Glutamatergic neuron (in vitro differentiated cells): Measurements from ENCODE around the gene ACP7. TPM values are rescaled to one million over a fixed set of nuclear protein-coding genes. Genes with fewer than 3 reads are reported as not detected.

Source experiments
- DNase-seq: peaks from one replicate; pipeline ENCODE4 v3.0.0; 2022
- H3K27ac Mint-ChIP-seq: one replicate; pipeline ENCODE4 v1.8.0; 2020; ENCODE audit warnings: mild to moderate bottlenecking, mixed read lengths, inconsistent platforms; ENCODE audit not compliant: unreplicated experiment
- H3K27me3 Mint-ChIP-seq: one replicate; pipeline ENCODE4 v1.8.0; 2020; ENCODE audit warnings: mild to moderate bottlenecking, moderate library complexity, mixed read lengths, inconsistent platforms; ENCODE audit not compliant: unreplicated experiment
- H3K36me3 Mint-ChIP-seq: one replicate; pipeline ENCODE4 v1.8.0; 2020; ENCODE audit warnings: mild to moderate bottlenecking, mixed read lengths, inconsistent platforms; ENCODE audit not compliant: unreplicated experiment
- H3K4me1 Mint-ChIP-seq: one replicate; pipeline ENCODE4 v1.8.0; 2020; ENCODE audit warnings: mild to moderate bottlenecking, low read depth, mixed read lengths, inconsistent platforms; ENCODE audit not compliant: unreplicated experiment
- H3K4me3 Mint-ChIP-seq: one replicate; pipeline ENCODE4 v1.8.0; 2020; ENCODE audit warnings: mild to moderate bottlenecking, mixed read lengths, inconsistent platforms; ENCODE audit not compliant: unreplicated experiment
- H3K9me3 Mint-ChIP-seq: one replicate; pipeline ENCODE4 v1.8.0; 2020; ENCODE audit warnings: mild to moderate bottlenecking, moderate library complexity, mixed read lengths, inconsistent platforms; ENCODE audit not compliant: unreplicated experiment
- CTCF ChIP-seq: fragments of 200-600 bp; sonication (generic); IDR thresholded peaks from one replicate; pipeline ENCODE4 v1.5.0; 2021; ENCODE audit not compliant: partially characterized antibody, unreplicated experiment
- total RNA-seq: library from RNA; stranded (reverse); fragmentation: NEBNext Ultra II Directional; extraction: Animal tissue kit (Norgen Biotek cat#: 25700); gene quantifications from one replicate; pipeline ENCODE4 v1.2.1, GENCODE V29; 2021; ENCODE audit not compliant: unreplicated experiment

Gene ACP7
- total RNA-seq, 1 donor from 2014 or later: not detected

DNA sequence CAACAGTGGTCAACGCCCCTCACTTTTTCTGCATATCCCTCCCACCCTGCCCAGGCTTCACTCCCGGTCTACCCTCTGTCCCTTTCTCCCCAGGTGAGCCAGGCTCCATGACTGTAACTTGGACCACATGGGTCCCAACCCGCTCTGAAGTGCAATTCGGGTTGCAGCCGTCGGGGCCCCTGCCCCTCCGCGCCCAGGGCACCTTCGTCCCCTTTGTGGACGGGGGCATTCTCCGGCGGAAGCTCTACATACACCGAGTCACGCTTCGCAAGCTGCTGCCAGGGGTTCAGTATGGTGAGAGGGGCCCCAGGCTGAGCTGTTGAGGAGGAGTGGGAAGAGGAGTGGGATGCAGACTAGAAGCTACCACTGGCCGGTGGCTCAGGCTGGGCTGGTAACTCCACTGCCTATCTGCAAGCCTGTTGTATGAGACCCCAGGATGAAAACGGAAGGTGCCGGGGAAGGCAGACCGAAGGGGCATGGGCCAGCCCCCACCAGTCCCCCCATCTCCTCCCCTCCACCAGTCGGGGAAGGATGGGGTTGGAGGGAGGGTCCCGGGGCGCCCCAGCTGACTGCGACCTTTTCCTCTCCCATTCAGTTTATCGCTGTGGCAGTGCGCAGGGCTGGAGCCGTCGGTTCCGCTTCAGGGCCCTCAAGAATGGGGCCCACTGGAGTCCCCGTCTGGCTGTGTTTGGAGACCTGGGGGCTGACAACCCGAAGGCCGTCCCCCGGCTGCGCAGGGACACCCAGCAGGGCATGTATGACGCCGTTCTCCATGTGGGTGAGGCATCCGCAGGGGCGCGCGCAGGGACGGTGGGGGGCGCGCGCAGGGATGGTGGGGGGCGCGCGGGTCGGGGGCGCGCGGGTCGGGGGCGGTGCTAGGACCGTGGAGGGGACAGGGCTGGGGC, 14.4 kb downstream of the ACP7 start:
- H3K4me3 Mint-ChIP-seq: no peak overlapping the region
- TF ChIP-seq CTCF: no peak
- DNase-seq: no peak
- no peaks in the 10 kb centered on the region for H3K36me3 Mint-ChIP-seq
- no peaks in the 10 kb centered on the region for H3K4me1 Mint-ChIP-seq
- peaks cover 4% of the 10 kb centered on the region for H3K27me3 Mint-ChIP-seq
- H3K9me3 Mint-ChIP-seq: no peaks in the 10 kb centered on the region
- H3K27ac Mint-ChIP-seq: no peak overlapping the region

- no peak for DNase-seq
- TF ChIP-seq CTCF: no peak
- H3K27me3 Mint-ChIP-seq: peaks cover 4% of the 10 kb centered on the region
- H3K4me3 Mint-ChIP-seq: no peak overlapping the region
- no peak overlapping the region for H3K27ac Mint-ChIP-seq
- H3K36me3 Mint-ChIP-seq: no peaks in the 10 kb centered on the region
- H3K9me3 Mint-ChIP-seq: no peaks in the 10 kb centered on the region
- no peaks in the 10 kb centered on the region for H3K4me1 Mint-ChIP-seq
These were observed 15.2 kb downstream of the ACP7 start for GRCh38 chr19:39099341-39099740.

DNA sequence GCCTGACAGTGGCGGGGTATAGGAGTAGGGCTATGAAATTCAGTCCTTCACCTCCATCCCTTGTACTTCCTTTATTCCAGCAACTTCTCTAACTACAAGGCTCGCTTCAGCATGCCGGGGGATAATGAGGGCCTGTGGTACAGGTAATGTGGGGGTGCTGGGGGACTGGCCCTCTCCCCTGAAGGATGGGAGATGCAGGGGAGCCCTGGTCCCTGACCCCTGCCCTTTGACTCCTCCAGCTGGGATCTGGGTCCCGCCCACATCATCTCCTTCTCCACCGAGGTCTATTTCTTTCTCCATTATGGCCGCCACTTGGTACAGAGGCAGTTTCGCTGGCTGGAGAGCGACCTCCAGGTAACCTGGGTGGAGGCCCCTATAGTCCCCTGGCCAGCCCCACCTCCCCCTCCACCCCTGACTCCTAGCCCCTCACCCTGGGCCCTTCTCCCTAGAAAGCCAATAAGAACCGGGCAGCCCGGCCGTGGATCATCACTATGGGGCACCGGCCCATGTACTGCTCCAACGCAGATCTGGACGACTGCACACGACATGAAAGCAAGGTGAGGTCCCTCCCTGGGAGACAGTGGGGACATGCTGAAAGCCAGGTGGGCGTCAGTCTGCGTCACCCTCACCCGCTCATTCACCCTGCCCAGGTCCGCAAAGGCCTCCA, 16.5 kb downstream of the ACP7 start:
- DNase-seq: no peak
- H3K27ac Mint-ChIP-seq: no peak overlapping the region
- no peaks in the 10 kb centered on the region for H3K9me3 Mint-ChIP-seq

DNA sequence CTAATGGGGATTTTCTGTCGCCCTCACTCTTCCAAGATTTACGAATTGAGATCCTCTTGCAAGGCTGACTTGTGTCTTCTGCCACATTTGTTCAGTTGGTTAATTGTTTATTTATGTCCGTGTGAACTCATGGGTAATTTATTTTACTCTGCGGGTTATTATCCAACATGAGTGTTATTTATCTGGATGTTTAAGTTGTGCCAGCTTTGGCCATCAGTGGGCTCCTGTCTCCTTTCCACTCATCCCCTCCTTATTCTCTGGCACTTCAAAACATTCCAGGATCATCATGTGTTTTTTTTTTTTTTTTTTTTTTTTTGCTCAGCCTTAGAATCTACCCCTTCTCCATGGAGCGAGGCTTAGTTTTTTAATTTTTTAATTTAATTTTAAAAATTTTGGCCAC, 19.0 kb downstream of the ACP7 start:
- DNase-seq: no peak
- no peaks in the 10 kb centered on the region for H3K4me1 Mint-ChIP-seq
- no peak overlapping the region for H3K27ac Mint-ChIP-seq
- peaks cover 4% of the 10 kb centered on the region for H3K27me3 Mint-ChIP-seq
- H3K4me3 Mint-ChIP-seq: no peak overlapping the region
- TF ChIP-seq CTCF: no peak
- no peaks in the 10 kb centered on the region for H3K36me3 Mint-ChIP-seq
- no peaks in the 10 kb centered on the region for H3K9me3 Mint-ChIP-seq

More for the DNA sequence above, 16.5 kb downstream of the ACP7 start:
- Mint-ChIP-seq H3K27me3 (peaks cover 4% of the 10 kb centered on the region), H3K36me3 (no peaks in the 10 kb centered on the region), H3K4me3 (no peak overlapping the region), H3K4me1 (no peaks in the 10 kb centered on the region)
- no peak for TF ChIP-seq CTCF

- Mint-ChIP-seq H3K27ac (no peak overlapping the region), H3K27me3 (peaks cover 4% of the 10 kb centered on the region), H3K4me3 (no peak overlapping the region), H3K4me1 (no peaks in the 10 kb centered on the region), H3K36me3 (no peaks in the 10 kb centered on the region), H3K9me3 (no peaks in the 10 kb centered on the region)
- TF ChIP-seq CTCF: no peak
- no peak for DNase-seq
These were observed 20.0 kb downstream of the ACP7 start for GRCh38 chr19:39104186-39104596.
